ENCODE measurements around the gene DMAC2.
"Not testable (repeated sequence)": the region's sequence is repeated elsewhere in the genome, so short reads cannot be mapped to it uniquely, and the experiment has no call there.

The DMAC2 gene

GRCh38 chr19:41421973-41422372, 17.7 kb downstream of the DMAC2 start:
- no peak for DNase-seq

- peak; percentile 73 for DNase-seq
These were observed 18.4 kb downstream of the DMAC2 start for GRCh38 chr19:41421314-41421713.

DNA sequence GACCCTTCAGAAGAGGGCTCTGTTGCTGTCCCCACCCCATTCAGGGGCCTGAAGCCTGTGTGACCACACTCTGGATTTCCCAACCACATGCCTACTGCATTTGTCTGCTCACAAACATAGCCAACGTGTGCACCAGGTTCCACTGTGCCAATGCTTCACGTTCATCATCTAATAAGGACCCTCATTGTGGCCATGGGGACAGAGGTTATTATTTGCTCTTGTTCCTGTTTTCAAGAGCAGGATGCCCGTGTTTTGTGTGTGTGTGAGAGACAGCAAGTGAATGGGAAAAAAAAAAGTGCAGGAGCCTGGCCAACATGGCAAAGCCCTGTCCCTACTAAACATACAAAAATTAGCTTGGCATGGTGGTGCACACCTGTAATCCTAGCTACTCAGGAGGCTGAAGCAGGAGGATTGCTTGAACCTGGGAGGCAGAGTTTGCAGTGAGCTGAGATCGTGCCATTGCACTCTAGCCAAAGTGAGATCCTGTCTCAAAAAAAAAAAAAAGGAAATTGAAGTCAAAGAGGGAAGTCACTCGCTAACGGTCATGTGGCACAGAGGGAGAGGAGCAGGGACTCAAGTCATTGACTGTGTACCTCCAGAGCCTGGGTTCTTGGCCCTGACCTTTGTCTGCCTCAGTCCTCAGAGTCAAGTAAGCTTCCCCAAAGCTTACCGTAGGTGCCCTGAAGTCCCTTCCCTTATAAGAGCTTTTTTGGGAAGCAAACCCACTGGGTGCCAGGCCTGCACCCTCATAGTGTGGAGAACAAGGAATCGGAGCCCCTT, 19.4 kb downstream of the DMAC2 start:
- no peak for DNase-seq

DNA sequence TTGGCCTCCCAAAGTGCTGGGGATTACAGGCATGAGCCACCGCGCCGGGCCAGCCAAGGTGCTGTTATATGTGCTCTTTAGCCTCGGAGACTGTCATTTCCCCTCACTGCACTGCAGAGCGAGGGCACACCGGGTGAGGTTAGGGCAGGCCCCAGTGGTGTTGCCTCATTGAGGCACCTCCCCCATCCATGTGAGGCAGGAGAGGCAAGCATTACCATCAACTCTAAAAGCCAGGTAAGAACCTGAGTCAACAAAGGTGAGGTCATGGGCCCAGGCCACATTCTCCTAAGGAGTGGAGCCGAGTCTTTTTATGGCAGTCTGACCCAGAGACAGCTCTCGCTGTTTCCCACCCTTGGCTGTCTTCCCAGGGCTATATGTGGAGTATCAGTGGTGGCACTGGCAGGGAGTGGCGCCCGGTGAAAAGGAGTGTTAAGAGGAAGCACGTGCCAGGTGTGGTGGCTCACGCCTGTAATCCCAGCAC, 23.5 kb downstream of the DMAC2 start:
- no peak for DNase-seq

- DNase-seq = peak; percentile 65
These were observed 24.5 kb downstream of the DMAC2 start for GRCh38 chr19:41415154-41415571.

GRCh38 chr19:41414461-41414860, 25.3 kb downstream of the DMAC2 start:
- no peak for DNase-seq

- no peak for DNase-seq
These were observed 25.8 kb downstream of the DMAC2 start for GRCh38 chr19:41413947-41414346.

DNA sequence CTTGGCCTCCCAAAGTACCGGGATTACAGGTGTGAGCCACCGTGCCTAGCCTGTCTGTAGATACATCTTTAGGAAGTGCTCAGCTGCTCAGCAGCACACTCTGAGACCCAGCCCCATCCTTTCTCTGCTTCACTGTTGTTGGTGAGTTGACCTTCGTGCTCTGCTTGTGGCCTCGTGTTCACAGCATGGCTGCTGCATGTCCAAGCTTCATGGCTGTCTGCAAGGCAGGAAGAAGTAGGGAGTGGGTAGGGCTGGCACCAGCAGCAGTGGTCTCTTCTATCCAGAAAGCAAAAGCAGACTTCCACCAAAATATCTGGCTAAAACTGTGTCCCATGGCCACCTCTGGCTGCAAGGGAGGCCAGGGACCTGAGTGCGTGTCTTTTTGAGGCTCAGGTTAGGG, 26.8 kb downstream of the DMAC2 start:
- DNase-seq = no peak

DNA sequence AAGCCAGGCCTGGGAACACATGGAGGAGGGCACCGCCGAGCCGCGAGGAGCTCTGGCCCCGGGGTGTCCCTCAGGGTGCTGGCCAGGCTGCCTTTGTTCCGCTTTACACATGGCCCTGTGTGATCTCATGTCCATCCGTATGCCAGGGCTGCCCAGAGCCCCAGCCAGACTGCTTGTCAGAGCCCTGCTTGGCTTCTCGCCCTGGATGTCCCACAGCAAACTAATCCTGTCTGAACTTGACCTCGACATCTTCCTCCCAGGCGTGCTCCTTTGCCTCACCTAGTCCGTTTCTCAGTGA, 27.8 kb downstream of the DMAC2 start:
- DNase-seq = no peak

- DNase-seq = no peak
These were observed 28.4 kb downstream of the DMAC2 start for GRCh38 chr19:41411100-41411967.

GRCh38 chr19:41410336-41411054, 29.2 kb downstream of the DMAC2 start:
- no peak for DNase-seq

DNA sequence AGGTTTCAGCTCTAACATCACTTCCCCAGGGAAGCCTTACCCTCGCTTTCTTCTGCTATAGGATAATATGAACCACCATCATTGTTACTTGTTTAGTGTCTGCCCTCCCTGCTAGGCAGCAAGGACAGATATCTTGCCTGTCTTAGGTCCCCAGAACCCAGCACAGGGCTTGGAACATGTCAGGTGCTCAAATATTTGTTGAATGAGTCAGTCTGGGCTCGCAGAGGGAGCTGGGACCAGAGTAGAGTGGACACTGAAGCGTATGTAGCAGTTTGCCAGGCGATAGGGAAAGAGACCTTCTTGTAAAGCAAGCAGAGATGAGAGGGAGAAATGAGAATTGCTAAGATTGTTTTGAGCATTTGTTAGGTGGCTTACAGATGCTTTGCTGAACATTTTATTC, 30.4 kb downstream of the DMAC2 start:
- DNase-seq = peak; percentile 58

DNA sequence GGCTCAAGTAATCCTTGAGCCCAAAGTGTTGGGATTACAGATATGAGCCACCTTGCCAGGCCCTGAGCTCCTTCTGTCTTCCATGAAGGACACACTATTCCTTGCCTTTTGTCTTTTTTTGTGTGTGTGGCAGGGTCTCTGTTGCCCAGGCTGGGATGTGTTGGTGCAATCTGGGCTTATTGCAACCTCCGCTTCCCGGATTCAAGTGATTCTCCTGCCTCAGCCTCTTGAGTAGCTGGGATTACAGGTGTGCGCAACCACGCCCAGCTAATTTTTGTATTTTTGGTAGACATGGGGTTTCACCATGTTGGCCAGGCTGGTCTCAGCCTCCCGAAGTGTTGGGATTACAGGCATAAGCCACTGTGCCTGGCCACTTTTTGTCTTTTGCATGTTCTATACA, 30.9 kb downstream of the DMAC2 start:
- DNase-seq = not testable (repeated sequence)

- DNase-seq = peak; percentile 37
These were observed 31.5 kb downstream of the DMAC2 start for GRCh38 chr19:41408256-41408655.

DNA sequence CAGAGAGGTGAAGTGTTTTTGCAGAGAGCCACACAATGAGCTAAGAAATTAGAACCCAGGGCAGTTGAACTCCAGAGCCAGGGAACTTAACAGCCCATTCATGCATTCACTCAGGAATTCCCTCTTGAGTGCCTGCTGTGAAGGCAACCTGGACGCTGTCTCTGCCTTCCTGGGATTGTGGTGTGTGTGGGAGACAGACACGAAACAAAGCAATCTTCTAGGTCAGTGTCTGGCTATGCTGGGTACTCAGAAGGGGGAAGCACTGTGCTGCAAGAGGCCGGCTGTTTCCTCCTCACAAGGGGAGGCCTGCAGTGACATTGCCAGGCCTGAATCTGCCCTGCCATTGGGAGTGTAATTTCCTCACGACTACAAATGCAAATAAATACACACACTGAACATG, 32.4 kb downstream of the DMAC2 start:
- DNase-seq = no peak

DNA sequence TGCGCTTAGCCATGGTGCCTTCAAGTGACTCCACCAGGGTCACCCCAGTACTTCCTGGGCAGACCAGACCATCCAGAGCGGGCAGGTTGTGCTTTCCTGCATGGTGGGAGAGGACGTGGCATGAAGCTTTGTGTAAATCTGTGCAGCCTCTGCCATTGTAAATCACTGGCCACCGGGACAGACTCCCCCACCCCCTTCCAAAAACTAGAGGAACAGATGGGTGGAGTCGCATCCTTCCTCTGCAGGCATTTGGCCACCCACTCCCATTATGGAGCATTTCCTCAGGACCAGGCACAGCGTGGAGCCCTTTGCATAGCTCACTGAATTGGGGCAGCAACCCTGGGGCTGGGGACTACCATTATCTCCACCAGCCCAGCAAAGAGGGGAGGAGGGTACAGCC, 33.9 kb downstream of the DMAC2 start:
- no peak for DNase-seq

DNA sequence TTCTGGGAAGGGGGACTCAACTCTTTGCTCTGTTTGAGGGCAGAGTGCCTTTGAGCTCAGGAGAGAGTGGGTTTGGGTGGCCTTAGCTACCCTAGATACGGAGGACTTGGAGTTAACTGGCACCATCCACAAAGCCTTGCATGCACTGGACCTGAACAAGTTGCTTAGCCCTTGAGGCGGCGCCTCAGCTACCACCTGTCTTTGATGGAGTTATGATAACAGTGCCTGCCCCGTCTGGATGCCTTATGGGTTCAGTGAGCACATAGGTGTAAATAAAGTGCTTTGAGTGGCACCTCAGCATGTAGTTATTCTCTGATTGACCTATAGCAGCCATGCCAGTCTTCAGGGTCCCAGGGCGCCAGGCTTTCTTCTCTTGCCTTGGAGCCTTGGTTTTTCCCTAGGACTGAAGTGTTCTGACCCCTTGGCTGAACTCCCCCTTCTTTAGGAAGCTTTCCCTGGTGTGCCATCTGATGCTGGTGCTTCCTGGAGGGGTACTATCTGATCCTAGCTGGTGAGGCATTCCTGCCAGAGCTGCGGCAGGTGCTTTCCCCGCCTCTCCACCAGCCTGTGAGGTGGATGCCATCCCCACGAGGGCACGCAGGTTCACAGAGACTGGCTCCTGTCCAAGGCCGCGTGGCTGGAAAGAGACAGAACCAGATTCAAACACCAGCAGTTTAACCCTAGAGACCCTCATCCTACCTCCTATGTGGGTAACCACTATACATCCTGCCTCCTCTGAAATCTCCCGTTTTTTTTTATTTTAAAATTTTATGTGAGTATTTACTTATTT, 36.3 kb downstream of the DMAC2 start:
- DNase-seq = peak; percentile 15

GRCh38 chr19:41402010-41402409, 37.7 kb downstream of the DMAC2 start:
- DNase-seq = no peak

DNA sequence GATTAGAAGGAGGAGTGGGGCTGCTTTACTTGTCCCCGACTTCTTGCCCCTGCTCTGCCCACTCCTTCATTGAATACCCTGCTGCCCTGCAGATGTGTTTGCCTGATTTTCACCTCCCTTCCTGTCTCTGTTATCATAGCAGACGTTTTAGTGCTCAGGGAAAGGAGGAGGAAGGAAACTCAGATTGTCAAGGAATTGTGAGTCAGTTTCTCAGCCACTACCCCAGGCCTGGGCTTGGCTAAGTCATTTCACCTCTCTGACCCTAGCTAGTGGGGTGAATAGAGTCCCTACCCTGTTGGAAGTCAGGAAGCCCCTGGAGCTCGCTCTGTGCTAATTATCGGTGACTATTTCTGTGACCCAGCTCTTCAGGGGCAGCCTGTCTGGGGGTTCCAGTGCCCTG, 38.2 kb downstream of the DMAC2 start:
- no peak for DNase-seq

DNA sequence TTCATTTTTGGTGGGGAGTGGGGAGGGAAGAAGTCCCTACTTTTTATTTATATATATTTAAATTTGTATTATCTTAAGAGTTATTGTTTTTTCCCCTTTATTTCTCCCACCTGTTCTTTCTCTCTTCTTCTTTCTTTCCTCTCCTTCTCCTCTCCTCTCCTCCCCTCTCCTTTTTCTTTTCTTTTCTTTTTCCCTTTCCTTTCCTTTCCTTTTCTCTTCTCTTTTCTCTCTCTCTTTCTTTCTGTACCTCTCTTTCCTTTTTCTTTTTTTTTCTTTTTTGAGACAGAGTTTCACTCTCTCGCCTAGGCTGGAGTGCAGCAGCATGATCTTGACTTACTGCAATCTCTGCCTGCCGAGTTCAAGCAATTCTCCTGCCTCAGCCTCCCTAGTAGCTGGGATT, 40.2 kb downstream of the DMAC2 start:
- no peak for DNase-seq

DNA sequence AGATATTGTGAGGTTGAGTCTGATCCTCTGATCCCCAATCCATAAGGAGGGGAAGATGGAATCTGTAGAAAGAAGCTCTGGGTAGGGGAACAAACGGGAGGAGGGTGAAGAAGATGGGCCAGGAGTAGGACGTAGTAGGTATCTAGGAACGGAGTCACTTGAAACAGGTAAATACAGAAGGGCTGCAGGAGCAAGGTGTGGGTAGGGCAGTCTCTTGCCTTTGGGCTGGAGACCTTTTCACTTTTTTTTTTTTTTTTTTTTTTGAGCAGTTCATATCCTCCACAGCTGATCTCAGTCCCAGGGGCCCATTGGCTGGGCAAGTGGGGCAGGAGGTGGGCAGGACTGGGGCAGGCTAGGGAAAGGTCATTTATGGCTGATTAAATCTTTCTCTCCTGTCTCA, 40.6 kb downstream of the DMAC2 start:
- no peak for DNase-seq

- DNase-seq = no peak
These were observed 41.1 kb downstream of the DMAC2 start for GRCh38 chr19:41398598-41398997.

- DNase-seq = no peak
These were observed 41.7 kb downstream of the DMAC2 start for GRCh38 chr19:41398050-41398418.
